Smooth muscle cell of the brain vasculature (primary cell): Measurements from ENCODE around the gene PDS5A.
"Not testable (repeated sequence)": the region's sequence is repeated elsewhere in the genome, so short reads cannot be mapped to it uniquely, and the experiment has no call there.

Source experiments
- DNase-seq: peaks from one replicate; pipeline ENCODE4 v3.0.0-alpha.2; 2012; ENCODE audit warnings: low read depth, low spot score

PDS5A gene

GRCh38 chr4:39840027-39840426 lies 137.7 kb downstream of the PDS5A start:
- no peak for DNase-seq

- not testable (repeated sequence) for DNase-seq
Observed at GRCh38 chr4:39838431-39838830, 139.3 kb downstream of the PDS5A start.

GRCh38 chr4:39834269-39834668 lies 143.4 kb downstream of the PDS5A start:
- DNase-seq: no peak

- DNase-seq: no peak
Observed at GRCh38 chr4:39825741-39826231, 151.9 kb downstream of the PDS5A start.

- DNase-seq: no peak
Observed at GRCh38 chr4:39825090-39825489, 152.6 kb downstream of the PDS5A start.

GRCh38 chr4:39823191-39823590 lies 154.5 kb downstream of the PDS5A start:
- DNase-seq: no peak

- no peak for DNase-seq
Observed at GRCh38 chr4:39822662-39823061, 155.0 kb downstream of the PDS5A start.

GRCh38 chr4:39821951-39822350 lies 155.8 kb downstream of the PDS5A start:
- no peak for DNase-seq

- DNase-seq: no peak
Observed at GRCh38 chr4:39820186-39820585, 157.5 kb downstream of the PDS5A start.

GRCh38 chr4:39818646-39819045 lies 159.1 kb downstream of the PDS5A start:
- no peak for DNase-seq

GRCh38 chr4:39814403-39815185 lies 163.1 kb downstream of the PDS5A start:
- DNase-seq: no peak

GRCh38 chr4:39813761-39814160 lies 163.9 kb downstream of the PDS5A start:
- DNase-seq: not testable (repeated sequence)

GRCh38 chr4:39813033-39813432 lies 164.7 kb downstream of the PDS5A start:
- DNase-seq: not testable (repeated sequence)

- DNase-seq: no peak
Observed at GRCh38 chr4:39812500-39812899, 165.2 kb downstream of the PDS5A start.

- DNase-seq: no peak
Observed at GRCh38 chr4:39808231-39808749, 169.4 kb downstream of the PDS5A start.

GRCh38 chr4:39802005-39802404 lies 175.7 kb downstream of the PDS5A start:
- no peak for DNase-seq

- DNase-seq: not testable (repeated sequence)
Observed at GRCh38 chr4:39792976-39793375, 184.7 kb downstream of the PDS5A start.

- DNase-seq: no peak
Observed at GRCh38 chr4:39792529-39792928, 185.2 kb downstream of the PDS5A start.

- DNase-seq: no peak
Observed at GRCh38 chr4:39792128-39792527, 185.6 kb downstream of the PDS5A start.

- no peak for DNase-seq
Observed at GRCh38 chr4:39786838-39787237, 190.9 kb downstream of the PDS5A start.

- DNase-seq: no peak
Observed at GRCh38 chr4:39785083-39785482, 192.6 kb downstream of the PDS5A start.

GRCh38 chr4:39781988-39782387 lies 195.7 kb downstream of the PDS5A start:
- DNase-seq: not testable (repeated sequence)
